Breast epithelium (tissue), 4 donors: ENCODE results near the gene LAIR1. TPM values are rescaled to one million over a fixed set of nuclear protein-coding genes. Genes with fewer than 3 reads are reported as not detected.

Experiments used
- DNase-seq, 2 donors: peaks; one replicate each; pipeline ENCODE4 v3.0.0-alpha.2; 2019; ENCODE audit warnings: low spot score in 2 of 2
- H3K27ac ChIP-seq, 2 donors: fragments of 200-600 bp; sonication (generic) in 1 of 2; one replicate each; pipeline ENCODE4 v1.5.1; 2016 to 2019; ENCODE audit warnings: mild to moderate bottlenecking in 1 of 2
- H3K27me3 ChIP-seq, 2 donors: fragments of 200-600 bp; sonication (generic) in 1 of 2; one replicate each; pipeline versions ENCODE4 v1.5.1 to v1.6.0; 2017 to 2019; ENCODE audit warnings: control low read depth in 1 of 2, mild to moderate bottlenecking in 1 of 2
- H3K36me3 ChIP-seq: fragments of 200-600 bp; one replicate; pipeline ENCODE4 v1.5.1; 2019
- H3K4me1 ChIP-seq, 2 donors: fragments of 200-600 bp; sonication (generic); one replicate each; pipeline ENCODE4 v1.5.1; 2016 to 2019; ENCODE audit warnings: control low read depth in 1 of 2
- H3K4me3 ChIP-seq, 3 donors: fragments of 200-600 bp; sonication (generic); 1 replicate in 2 of 3; 2 replicates in 1 of 3; pipeline ENCODE4 v1.5.1; 2016 to 2019; ENCODE audit warnings: mild to moderate bottlenecking in 3 of 3, moderate library complexity in 2 of 3
- H3K9me3 ChIP-seq, 2 donors: fragments of 200-600 bp; sonication (generic) in 1 of 2; one replicate each; pipeline ENCODE4 v1.5.1; 2016 to 2019; ENCODE audit warnings: control low read depth in 1 of 2
- CTCF ChIP-seq, 3 donors: fragments of 450-650 bp; IDR thresholded peaks; one replicate each; pipeline ENCODE4 v1.5.1; 2016 to 2017; ENCODE audit warnings: antibody characterized with exemption in 3 of 3, mild to moderate bottlenecking in 3 of 3, moderate library complexity in 3 of 3
- POLR2A ChIP-seq: fragments of 450-650 bp; IDR thresholded peaks from one replicate; pipeline ENCODE4 v1.6.1; 2016; ENCODE audit warnings: antibody characterized with exemption, mild to moderate bottlenecking, moderate library complexity
- POLR2AphosphoS5 ChIP-seq, 3 donors: sonication (generic); formaldehyde crosslinking; IDR thresholded peaks; one replicate each; pipeline ENCODE4 v1.6.1; 2017; ENCODE audit warnings: antibody characterized with exemption in 3 of 3
- intact Hi-C: fragments of 100-400 bp; cut with DNase I; formaldehyde crosslinking; loops from one replicate; pipeline ENCODE4 v1.15.1; 2023; ENCODE audit warnings: low total_unique reads
- total RNA-seq, 3 donors: library from RNA; depleted of rRNA; stranded (reverse); fragments of >200 nt; gene quantifications; one replicate each; pipeline ENCODE4 v1.1.0, GENCODE V29; 2016

LAIR1 gene
- total RNA-seq, 3 donors from 2014 or later = 11.8 to 44.5 (median 23.1) TPM

GRCh38 chr19:54393381-54393780 lies 28.6 kb upstream of the LAIR1 start:
- intact Hi-C loops = no loop called here

GRCh38 chr19:54392105-54392504 lies 27.4 kb upstream of the LAIR1 start:
- H3K4me1 ChIP-seq = no peaks in the 10 kb centered on the region
- peaks cover 0 to 40% of the 10 kb centered on the region in 2 donors for H3K27me3 ChIP-seq
- no peak for DNase-seq
- H3K4me3 ChIP-seq = no peak overlapping the region
- TF ChIP-seq CTCF (IDR thresholded peaks at IDR 0.05) (no peak), POLR2AphosphoS5 (IDR thresholded peaks at IDR 0.05) (no peak), POLR2A (no peak)
- H3K9me3 ChIP-seq = no peaks in the 10 kb centered on the region
- H3K36me3 ChIP-seq = no peaks in the 10 kb centered on the region
- no peak overlapping the region for H3K27ac ChIP-seq
- intact Hi-C loops = no loop called here

More at GRCh38 chr19:54393381-54393780, 28.6 kb upstream of the LAIR1 start:
- peaks cover 0 to 31% of the 10 kb centered on the region in 2 donors for H3K27me3 ChIP-seq
- no peak overlapping the region for H3K27ac ChIP-seq
- H3K36me3 ChIP-seq = no peaks in the 10 kb centered on the region
- no peak overlapping the region for H3K4me3 ChIP-seq
- no peak for TF ChIP-seq POLR2A
- TF ChIP-seq CTCF (IDR thresholded peaks at IDR 0.05) = no peak
- TF ChIP-seq POLR2AphosphoS5 (IDR thresholded peaks at IDR 0.05) = no peak
- DNase-seq = no peak
- no peaks in the 10 kb centered on the region for H3K4me1 ChIP-seq
- H3K9me3 ChIP-seq = no peaks in the 10 kb centered on the region

GRCh38 chr19:54391589-54392061 lies 26.9 kb upstream of the LAIR1 start:
- Histone ChIP-seq H3K27ac (no peak overlapping the region), H3K4me3 (no peak overlapping the region), H3K36me3 (no peaks in the 10 kb centered on the region), H3K27me3 (peaks cover 0 to 42% of the 10 kb centered on the region in 2 donors), H3K9me3 (no peaks in the 10 kb centered on the region), H3K4me1 (no peaks in the 10 kb centered on the region)
- intact Hi-C loops = no loop called here
- TF ChIP-seq POLR2AphosphoS5 (IDR thresholded peaks at IDR 0.05) = no peak
- DNase-seq = no peak

GRCh38 chr19:54390942-54391577 lies 26.3 kb upstream of the LAIR1 start:
- Histone ChIP-seq H3K36me3 (no peaks in the 10 kb centered on the region), H3K27me3 (peaks cover 0 to 43% of the 10 kb centered on the region in 2 donors), H3K9me3 (no peaks in the 10 kb centered on the region), H3K4me3 (no peak overlapping the region), H3K4me1 (no peaks in the 10 kb centered on the region), H3K27ac (no peak overlapping the region)
- no peak for DNase-seq
- intact Hi-C loops = no loop called here
- TF ChIP-seq CTCF (IDR thresholded peaks at IDR 0.05) (peak; percentile 34 to 66 (median 55)), POLR2AphosphoS5 (IDR thresholded peaks at IDR 0.05) (no peak), POLR2A (no peak)

- H3K27me3 ChIP-seq = peaks cover 0 to 52% of the 10 kb centered on the region in 2 donors
- intact Hi-C loops = no loop called here
- no peaks in the 10 kb centered on the region for H3K9me3 ChIP-seq
- no peak for TF ChIP-seq POLR2A
- TF ChIP-seq POLR2AphosphoS5 (IDR thresholded peaks at IDR 0.05) = no peak
- no peak overlapping the region for H3K4me3 ChIP-seq
- H3K27ac ChIP-seq = no peak overlapping the region
- no peak for DNase-seq
- no peaks in the 10 kb centered on the region for H3K4me1 ChIP-seq
- no peaks in the 10 kb centered on the region for H3K36me3 ChIP-seq
Measured at GRCh38 chr19:54389553-54389952, 24.8 kb upstream of the LAIR1 start.

- H3K36me3 ChIP-seq = no peaks in the 10 kb centered on the region
- H3K4me1 ChIP-seq = no peaks in the 10 kb centered on the region
- peak overlapping the region; percentile 21 to 57 (median 37) for H3K4me3 ChIP-seq
- no peaks in the 10 kb centered on the region for H3K9me3 ChIP-seq
- peaks cover 0 to 52% of the 10 kb centered on the region in 2 donors for H3K27me3 ChIP-seq
- no peak for DNase-seq
- intact Hi-C loops = no loop called here
- no peak for TF ChIP-seq POLR2A
- no peak overlapping the region for H3K27ac ChIP-seq
Measured at GRCh38 chr19:54388802-54389139, 24.0 kb upstream of the LAIR1 start.
